ENCODE measurements around the gene GPR25.

The GPR25 gene

GRCh38 chr1:200873116-200873670 lies 412 bp downstream of the GPR25 start:
- no peak for DNase-seq (ENCODE audit: low spot score)

- DNase-seq (ENCODE audit: low spot score) = no peak
Measured at GRCh38 chr1:200873671-200874397, 1.1 kb downstream of the GPR25 start.

DNA sequence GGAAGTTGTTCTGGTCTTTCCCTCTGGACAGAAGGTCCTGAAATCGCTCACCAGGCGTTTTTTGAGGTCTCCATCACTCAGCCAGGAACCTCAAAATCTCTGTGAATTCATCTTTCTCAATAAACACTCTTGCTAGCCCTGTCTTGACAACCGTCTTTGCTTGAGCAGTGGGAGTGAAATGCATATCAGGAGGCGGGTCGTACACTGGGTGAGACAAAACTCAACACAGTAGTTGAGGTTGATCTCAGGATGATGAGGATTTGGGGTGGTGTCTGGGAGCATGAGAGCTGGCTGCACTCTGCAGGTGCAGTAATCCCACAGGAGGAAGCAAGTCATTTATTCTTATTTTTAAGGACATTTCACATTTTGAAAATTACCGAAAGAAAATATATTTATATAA lies 1.9 kb downstream of the GPR25 start:
- DNase-seq (ENCODE audit: low spot score) = no peak

DNA sequence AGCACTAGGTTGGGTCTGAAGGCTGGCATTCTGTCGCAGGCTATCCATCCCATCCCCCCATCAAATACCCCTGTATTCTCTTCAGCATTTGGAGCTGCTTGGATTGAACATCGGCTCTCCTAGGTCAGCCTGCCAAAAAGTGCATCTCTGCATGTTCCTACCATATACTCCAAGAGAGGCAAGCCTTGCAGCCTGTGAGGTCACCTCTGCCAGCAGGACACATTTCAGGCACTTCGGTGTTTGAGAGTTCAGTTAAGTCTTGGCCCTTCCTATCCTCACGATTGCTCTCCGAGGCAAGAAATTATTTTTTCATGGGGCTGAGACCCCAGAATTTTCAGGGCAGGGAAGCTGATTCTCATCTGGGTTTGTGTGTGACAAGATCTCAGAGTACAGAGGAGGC lies 2.6 kb downstream of the GPR25 start:
- no peak for DNase-seq (ENCODE audit: low spot score)

DNA sequence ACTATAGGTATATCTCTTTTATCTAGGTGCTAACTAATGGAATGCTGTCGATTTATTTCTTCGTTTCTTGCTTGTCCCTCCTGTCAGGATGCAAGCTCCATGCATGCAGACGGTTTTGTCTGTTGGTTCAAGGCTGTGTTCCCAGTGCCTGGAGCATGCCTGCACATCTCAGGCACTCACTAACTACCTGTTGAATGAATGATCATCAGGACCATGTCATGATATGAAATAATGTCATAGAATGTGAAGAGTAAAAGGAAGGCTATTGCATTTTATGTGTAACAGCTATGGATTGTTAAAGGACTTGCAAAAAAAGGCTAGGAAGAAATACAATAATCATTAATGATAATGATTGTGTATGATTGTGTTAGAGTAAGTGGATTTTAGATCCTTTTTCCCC lies 4.2 kb downstream of the GPR25 start:
- no peak for DNase-seq (ENCODE audit: low spot score)

DNA sequence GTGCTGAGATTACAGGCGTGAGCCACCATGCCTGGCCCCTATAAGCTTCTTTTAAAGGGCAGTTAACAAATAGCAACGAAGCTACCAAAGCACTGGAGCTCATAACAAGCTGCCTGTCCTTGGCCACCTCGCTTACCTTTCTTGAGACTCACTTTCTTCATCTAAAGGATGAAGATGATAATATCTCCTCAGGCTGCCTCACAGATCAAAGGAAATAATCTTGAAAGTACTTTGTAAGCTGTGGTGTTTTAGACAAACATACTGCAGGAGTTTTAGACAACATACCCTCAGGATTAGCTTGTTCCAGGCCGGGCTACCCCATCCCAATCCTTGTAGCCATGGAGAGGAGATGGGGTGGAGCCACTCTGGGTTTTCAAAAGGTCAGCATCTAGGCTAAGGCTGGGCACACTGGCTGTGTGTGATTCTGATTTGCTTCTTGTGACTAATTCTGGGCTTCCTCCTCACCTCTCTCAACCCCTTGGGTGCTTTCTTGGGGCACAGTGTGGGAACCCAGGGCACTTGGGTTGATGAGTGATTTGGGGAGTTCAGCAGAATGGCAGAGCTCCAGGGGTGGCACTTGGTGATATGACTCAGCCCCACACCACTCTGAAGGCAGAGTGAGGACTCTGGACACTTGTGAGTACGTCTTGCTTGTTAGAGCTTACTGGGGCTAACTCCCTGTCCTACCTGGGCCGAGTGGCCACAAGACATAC lies 5.2 kb downstream of the GPR25 start:
- DNase-seq (ENCODE audit: low spot score) = no peak

DNA sequence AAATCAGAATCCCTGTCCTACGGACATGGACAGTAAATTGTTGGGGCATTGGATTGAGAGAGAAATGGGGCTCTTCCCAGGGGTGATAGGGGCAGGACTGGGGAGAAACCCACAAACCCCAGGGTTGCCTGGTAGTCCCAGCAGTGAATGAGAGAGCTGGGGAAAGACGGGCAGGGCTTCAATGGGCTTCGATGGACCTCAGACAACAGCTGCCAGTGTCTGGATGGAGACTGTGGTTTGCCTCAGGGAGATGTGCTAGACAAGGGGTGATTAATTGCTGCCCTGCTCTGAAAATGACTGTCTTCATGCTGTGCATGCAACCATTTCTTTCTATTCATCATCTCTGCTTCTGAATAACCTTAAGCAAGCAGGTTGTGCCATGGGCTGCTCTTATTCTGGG lies 7.4 kb downstream of the GPR25 start:
- no peak for DNase-seq (ENCODE audit: low spot score)

- no peak for DNase-seq (ENCODE audit: low spot score)
Measured at GRCh38 chr1:200883118-200883517, 10.3 kb downstream of the GPR25 start.

DNA sequence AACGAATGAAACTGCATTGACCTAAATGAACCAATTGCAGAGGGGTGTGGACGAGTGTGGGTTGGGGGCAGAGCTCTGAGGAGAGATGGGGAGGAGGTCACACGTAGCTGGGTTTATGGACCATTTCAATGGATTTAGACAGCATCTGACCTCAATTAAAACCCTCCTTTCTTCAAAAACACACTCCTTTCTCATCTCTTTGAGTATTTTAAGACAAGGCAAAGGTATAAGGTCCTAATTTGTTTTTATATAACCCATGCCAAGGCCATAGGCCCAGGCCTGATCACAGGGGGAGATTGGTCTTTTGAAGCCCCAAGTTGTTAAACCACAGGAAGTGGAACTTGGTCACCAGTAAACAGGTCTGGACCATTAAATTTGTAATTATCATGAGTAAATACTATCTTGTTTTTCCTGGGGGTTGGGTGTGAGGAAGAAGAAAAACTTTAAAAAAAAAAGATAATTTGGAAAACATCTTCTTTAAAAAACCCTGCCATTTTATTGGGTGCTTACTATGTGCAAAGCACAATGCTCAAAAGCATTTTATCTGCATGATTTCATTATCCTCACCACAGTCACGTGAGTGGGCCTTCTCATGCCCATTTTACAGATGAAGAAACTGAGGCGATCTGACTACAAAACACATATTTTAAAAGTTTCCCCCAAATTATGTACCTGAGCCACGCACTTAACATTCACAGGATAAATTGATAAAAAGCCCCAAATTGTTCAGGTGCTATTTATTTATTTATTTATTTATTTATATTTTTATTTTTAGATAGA lies 13.0 kb downstream of the GPR25 start:
- DNase-seq (ENCODE audit: low spot score) = no peak

DNA sequence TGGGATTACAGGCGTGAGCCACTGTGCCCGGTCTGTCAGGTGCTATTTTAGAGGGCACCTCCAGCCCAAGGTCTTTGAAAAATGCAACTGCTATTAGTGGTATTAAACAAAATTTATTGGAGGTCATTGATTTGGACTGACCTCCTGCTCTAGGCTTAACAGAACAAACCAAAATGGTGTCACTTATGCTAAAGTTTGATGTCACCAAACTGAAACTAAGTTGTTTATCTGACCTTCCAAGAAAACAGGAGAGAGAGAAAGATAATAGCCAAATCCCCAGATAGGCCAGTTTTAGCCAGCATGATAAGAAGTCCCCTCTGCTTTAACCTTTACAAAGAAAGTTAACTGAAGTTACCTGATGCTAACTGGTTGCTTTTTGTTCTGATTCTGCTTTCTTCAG lies 13.8 kb downstream of the GPR25 start:
- no peak for DNase-seq (ENCODE audit: low spot score)

DNA sequence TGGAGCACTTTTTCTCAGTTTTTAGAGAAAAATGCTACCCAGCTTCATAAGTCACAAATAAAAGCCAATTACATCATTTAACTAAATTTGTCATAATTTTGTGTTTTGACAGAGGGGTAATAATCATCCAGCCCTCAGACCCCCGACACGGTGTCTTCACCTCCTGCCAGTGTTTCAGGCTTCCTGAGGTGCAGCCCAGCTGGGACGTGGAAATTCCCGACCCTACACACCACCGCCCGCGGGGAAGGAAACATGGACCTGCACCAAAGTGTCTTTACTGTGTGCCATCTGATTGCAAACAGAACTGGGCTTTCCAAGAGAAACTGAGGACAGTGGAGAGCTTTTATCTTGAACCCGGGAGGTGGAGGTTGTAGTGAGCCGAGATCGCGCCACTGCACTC lies 14.3 kb downstream of the GPR25 start:
- DNase-seq (ENCODE audit: low spot score) = no peak

DNA sequence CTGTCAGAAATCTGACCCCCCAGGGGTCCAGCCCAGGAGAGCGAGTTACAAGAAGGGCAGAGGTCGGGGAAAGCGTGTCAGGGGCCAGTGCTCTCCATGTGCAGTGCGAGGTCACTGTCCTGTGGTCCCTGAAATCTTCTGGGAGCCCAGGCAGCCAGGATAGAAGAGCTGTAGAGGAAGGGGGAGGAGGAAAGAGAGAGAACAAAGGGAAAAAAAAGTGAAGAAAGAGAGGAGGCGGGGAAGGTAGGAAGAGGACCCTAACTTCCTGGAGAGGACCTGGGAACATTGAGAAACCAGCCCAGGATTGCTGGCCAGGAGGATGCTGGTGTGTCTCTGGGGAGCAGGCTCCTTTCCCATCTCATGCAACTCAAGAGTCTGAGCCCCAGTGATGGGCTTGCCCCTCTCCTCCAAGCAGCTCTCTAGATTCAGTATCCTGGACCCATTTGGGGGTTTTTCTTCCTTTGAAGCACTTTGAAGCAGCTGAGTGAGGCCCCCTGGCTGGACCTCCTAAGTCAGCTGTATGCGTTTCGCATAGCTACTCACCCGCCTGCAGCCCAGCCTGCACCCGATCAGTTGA lies 15.1 kb downstream of the GPR25 start:
- no peak for DNase-seq (ENCODE audit: low spot score)

GRCh38 chr1:200888349-200888838 lies 15.6 kb downstream of the GPR25 start:
- no peak for DNase-seq (ENCODE audit: low spot score)

GRCh38 chr1:200889571-200889970 lies 16.8 kb downstream of the GPR25 start:
- DNase-seq (ENCODE audit: low spot score) = no peak

GRCh38 chr1:200890027-200890426 lies 17.2 kb downstream of the GPR25 start:
- no peak for DNase-seq (ENCODE audit: low spot score)

DNA sequence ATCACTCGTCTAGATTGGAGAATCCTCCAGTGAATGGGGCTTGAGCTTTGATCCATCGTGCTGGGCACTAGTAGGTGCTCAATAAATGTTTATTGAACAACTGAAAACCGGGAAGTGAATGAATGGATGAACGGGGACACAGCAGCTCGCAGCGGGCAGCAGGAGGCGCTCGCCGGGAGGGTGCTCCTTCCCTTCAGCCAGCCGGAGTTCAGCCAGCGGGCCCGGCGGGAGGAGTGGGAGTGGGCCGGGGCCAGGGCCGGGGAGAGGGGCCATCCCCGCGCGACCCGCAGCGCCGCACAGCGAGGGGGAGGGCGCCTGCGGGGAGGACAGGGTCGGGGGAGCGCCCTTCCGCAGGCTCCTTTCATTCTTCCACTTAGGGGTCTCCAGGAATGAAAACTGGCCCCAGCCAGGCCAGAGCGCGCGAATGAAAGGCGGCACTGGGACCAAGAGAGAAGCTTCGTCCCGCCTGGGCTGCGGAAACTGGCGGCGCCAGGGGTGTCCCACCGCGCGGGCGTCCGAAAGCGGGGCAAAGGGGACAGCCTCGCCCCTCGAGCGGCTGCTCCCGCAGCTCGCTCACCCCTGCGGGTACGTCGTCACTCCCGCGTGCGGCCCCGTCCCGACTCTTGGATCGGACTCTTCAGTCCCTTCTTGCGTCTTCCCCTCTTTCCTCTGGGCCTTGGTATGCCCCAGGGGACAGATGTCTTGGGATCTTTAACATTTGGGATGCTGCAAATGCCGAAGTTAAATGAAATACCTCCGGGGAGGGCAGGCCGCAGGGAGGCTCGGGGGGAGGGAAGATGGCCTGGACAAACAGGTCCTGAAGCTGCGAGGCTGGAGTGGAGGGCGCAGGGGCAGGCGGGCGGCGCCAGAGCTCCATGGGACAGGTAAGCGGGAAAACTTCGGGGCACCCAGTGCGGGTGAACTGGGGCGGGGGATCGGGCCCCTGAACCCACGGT lies 18.3 kb downstream of the GPR25 start:
- DNase-seq (ENCODE audit: low spot score) = no peak

DNA sequence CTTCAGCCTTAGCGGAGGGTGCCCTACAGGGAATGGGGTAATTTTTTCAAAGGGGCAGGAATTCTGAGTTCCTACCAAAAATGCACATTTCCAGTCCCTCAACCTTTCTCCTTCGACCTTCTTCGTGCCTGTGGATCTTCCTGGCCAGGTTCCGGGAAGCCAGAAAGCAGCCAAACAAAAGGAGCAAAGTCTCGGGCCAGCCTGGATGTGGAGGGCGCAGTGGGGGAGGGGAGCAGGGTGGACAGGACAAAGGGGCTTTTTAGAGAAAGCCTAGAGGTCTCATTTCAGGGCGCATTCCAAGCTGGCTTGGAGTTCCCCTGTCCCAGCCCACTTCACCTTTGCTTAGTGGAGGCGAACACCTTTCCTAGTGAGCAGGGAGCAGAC lies 19.0 kb downstream of the GPR25 start:
- DNase-seq (ENCODE audit: low spot score) = no peak

- DNase-seq (ENCODE audit: low spot score) = no peak
Measured at GRCh38 chr1:200892546-200892945, 19.8 kb downstream of the GPR25 start.

DNA sequence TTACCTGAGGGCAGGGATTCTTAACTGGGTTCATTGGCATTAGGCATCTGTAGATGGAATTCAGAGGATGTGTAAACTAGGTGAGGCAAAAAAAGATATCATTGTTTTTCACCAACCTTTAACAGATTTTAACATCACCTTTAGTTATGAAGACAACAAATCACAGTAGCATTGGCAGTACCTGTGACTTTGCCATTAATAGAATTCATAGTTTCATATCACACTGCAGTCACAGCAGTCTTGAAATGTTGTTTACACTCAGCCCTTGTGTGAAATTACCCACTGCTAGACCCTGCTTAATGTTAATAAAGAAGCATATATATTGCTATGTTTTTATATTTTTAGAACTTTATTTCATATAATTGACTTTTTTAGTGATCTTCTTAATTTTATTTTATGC lies 20.2 kb downstream of the GPR25 start:
- DNase-seq (ENCODE audit: low spot score) = no peak

- no peak for DNase-seq (ENCODE audit: low spot score)
Measured at GRCh38 chr1:200893411-200893901, 20.7 kb downstream of the GPR25 start.
